HCT116 (cell line): ENCODE measurements around the gene WNT2. TPM values are rescaled to one million over a fixed set of nuclear protein-coding genes. Genes with fewer than 3 reads are reported as not detected.

Experiments
- ATAC-seq: fragments of 200-7000 bp; cut with Tn5 transposase; 2 replicates; pipeline ENCODE4 v1.9.1; 2020; ENCODE audit warnings: mild to moderate bottlenecking, moderate library complexity
- BruUV-seq: library from RNA; stranded (reverse); fragments of 400-500 nt; replicated peaks from 2 replicates; lab custom pipeline; 2021; lab: Mats Ljungman, UMichigan
- CTCF ChIA-PET: fragments of 300-600 bp; sonication (Branson Sonifier 250); formaldehyde crosslinking; loops from one replicate; lab custom pipeline; 2021; ENCODE audit warnings: antibody characterized with exemption; lab: Charles Lee
- POLR2A ChIA-PET: fragments of 300-600, 350-600 bp; sonication (Branson Sonifier 250); formaldehyde crosslinking; loops from one replicate; lab custom pipeline; 2021; ENCODE audit warnings: antibody characterized with exemption; lab: Charles Lee
- RAD21 ChIA-PET, 2 experiments: fragments of 300-600 bp; sonication (Branson Sonifier 250); formaldehyde crosslinking; loops; one replicate each; lab custom pipeline; 2023; ENCODE audit warnings: low total read pairs in 2 of 2; ENCODE audit not compliant: uncharacterized antibody in 2 of 2, unreplicated experiment in 2 of 2, low non-redundant PET in 1 of 2; lab: Charles Lee
- DNase-seq: peaks from one replicate; pipeline ENCODE4 v3.0.0-alpha.2; 2010; ENCODE audit warnings: low read depth, low spot score
- H2AFZ ChIP-seq: fragments of 200-600 bp; shearing (Covaris generic), sonication (generic); 2 replicates; pipeline ENCODE4 v1.6.1; 2017; ENCODE audit warnings: low read depth, mixed run types, mixed read lengths, antibody characterized with exemption, low read length; ENCODE audit not compliant: poor library complexity, severe bottlenecking
- H3K27ac ChIP-seq: 2 replicates; pipeline ENCODE4 v1.5.1; 2012; ENCODE audit warnings: low read depth, low read length
- H3K27me3 ChIP-seq: fragments of 200-600 bp; sonication (generic); 2 replicates; pipeline ENCODE4 v1.6.1; 2016; ENCODE audit warnings: mixed run types, low read length, mixed read lengths; ENCODE audit not compliant: insufficient read depth
- H3K36me3 ChIP-seq, 2 experiments: fragments of 200-500 bp in 1 of 2; fragments of 200-600 bp in 1 of 2; sonication (Bioruptor generic) in 1 of 2; sonication (generic) in 1 of 2; 2 replicates each; pipeline versions ENCODE4 v1.5.1 to v1.6.1; 2014 to 2016; ENCODE audit warnings: low read length in 2 of 2, inconsistent platforms in 1 of 2, mixed read lengths in 1 of 2, mixed run types in 1 of 2; ENCODE audit not compliant: insufficient read depth in 2 of 2, control insufficient read depth in 1 of 2
- H3K4me1 ChIP-seq, 2 experiments: fragments of 200-600 bp in 1 of 2; sonication (generic) in 1 of 2; 2 replicates each; pipeline versions ENCODE4 v1.5.1 to v1.6.1; 2012 to 2017; ENCODE audit warnings: low read length in 2 of 2, inconsistent platforms in 1 of 2, mild to moderate bottlenecking in 1 of 2, mixed read lengths in 1 of 2, mixed run types in 1 of 2, moderate library complexity in 1 of 2; ENCODE audit not compliant: insufficient read depth in 2 of 2, control insufficient read depth in 1 of 2
- H3K4me2 ChIP-seq: fragments of 200-600 bp; sonication (generic); 2 replicates; pipeline ENCODE4 v1.6.1; 2017; ENCODE audit warnings: mixed run types, low read length, mixed read lengths
- H3K4me3 ChIP-seq, 2 experiments: fragments of 200-600 bp in 1 of 2; sonication (generic) in 1 of 2; replicated peaks in 1 of 2; 2 replicates each; pipeline ENCODE4 v1.5.1; 2011 to 2016; ENCODE audit warnings: low read length in 2 of 2, control low read depth in 1 of 2, low read depth in 1 of 2, mild to moderate bottlenecking in 1 of 2, mixed read lengths in 1 of 2, mixed run types in 1 of 2
- H3K79me2 ChIP-seq: fragments of 200-600 bp; sonication (generic); 2 replicates; pipeline ENCODE4 v1.6.1; 2017; ENCODE audit warnings: mild to moderate bottlenecking, mixed run types, low read length, moderate library complexity, mixed read lengths; ENCODE audit not compliant: insufficient read depth
- H3K9ac ChIP-seq: fragments of 200-600 bp; sonication (generic); 2 replicates; pipeline ENCODE4 v1.6.1; 2016; ENCODE audit warnings: low read length, mixed read lengths
- H3K9me2 ChIP-seq: fragments of 200-600 bp; sonication (generic), shearing (Covaris generic); 2 replicates; pipeline ENCODE4 v1.6.1; 2017; ENCODE audit warnings: mixed run types, mild to moderate bottlenecking, moderate library complexity; ENCODE audit not compliant: insufficient read depth
- H3K9me3 ChIP-seq, 2 experiments: fragments of 200-500 bp in 1 of 2; fragments of 200-600 bp in 1 of 2; sonication (Bioruptor generic) in 1 of 2; sonication (generic) in 1 of 2; 2 replicates each; pipeline ENCODE4 v1.6.1; 2014 to 2017; ENCODE audit warnings: low read length in 2 of 2, mixed read lengths in 2 of 2, inconsistent platforms in 1 of 2, low read depth in 1 of 2, mild to moderate bottlenecking in 1 of 2, mixed run types in 1 of 2, moderate library complexity in 1 of 2; ENCODE audit not compliant: control insufficient read depth in 1 of 2, insufficient read depth in 1 of 2
- H4K20me1 ChIP-seq: fragments of 200-600 bp; sonication (generic), shearing (Covaris generic); 2 replicates; pipeline ENCODE4 v1.6.1; 2017; ENCODE audit warnings: mixed run types, mild to moderate bottlenecking, moderate library complexity; ENCODE audit not compliant: insufficient read depth
- CBX3 ChIP-seq: IDR thresholded peaks from 2 replicates; pipeline ENCODE4 v1.6.1; 2012; ENCODE audit warnings: low read depth
- CEBPB ChIP-seq: IDR thresholded peaks from 2 replicates; pipeline ENCODE4 v1.6.1; 2012; ENCODE audit warnings: low read depth
- EGR1 ChIP-seq: IDR thresholded peaks from 2 replicates; pipeline ENCODE4 v1.6.1; 2012; ENCODE audit warnings: low read depth
- ELF1 ChIP-seq: IDR thresholded peaks from 2 replicates; pipeline ENCODE4 v1.6.1; 2012; ENCODE audit warnings: low read depth, borderline replicate concordance
- EZH2 ChIP-seq: fragments of 200-600 bp; sonication (generic); IDR thresholded peaks from 2 replicates; pipeline ENCODE4 v1.6.1; 2017; ENCODE audit warnings: antibody characterized with exemption, mixed run types
- FOSL1 ChIP-seq: IDR thresholded peaks from 2 replicates; pipeline ENCODE4 v1.6.1; 2012; ENCODE audit warnings: low read depth
- JUND ChIP-seq: IDR thresholded peaks from 2 replicates; pipeline ENCODE4 v1.6.1; 2012
- POLR2A ChIP-seq: IDR thresholded peaks from 2 replicates; pipeline ENCODE4 v1.7.0; 2011; ENCODE audit warnings: borderline replicate concordance; ENCODE audit not compliant: insufficient read depth, insufficient read length; ENCODE audit errors: extremely low read depth
- POLR2AphosphoS5 ChIP-seq: IDR thresholded peaks from 2 replicates; pipeline ENCODE4 v1.6.1; 2011; ENCODE audit warnings: mild to moderate bottlenecking, low read depth, low read length, moderate library complexity
- RAD21 ChIP-seq: IDR thresholded peaks from 2 replicates; pipeline ENCODE4 v1.6.1; 2012; ENCODE audit warnings: low read depth, mild to moderate bottlenecking
- SIN3A ChIP-seq: IDR thresholded peaks from 2 replicates; pipeline ENCODE4 v1.6.1; 2012; ENCODE audit warnings: low read depth
- SP1 ChIP-seq: IDR thresholded peaks from 2 replicates; pipeline ENCODE4 v1.6.1; 2012; ENCODE audit warnings: low read depth
- SRF ChIP-seq: IDR thresholded peaks from 2 replicates; pipeline ENCODE4 v1.6.1; 2012; ENCODE audit warnings: low read depth
- TCF7L2 ChIP-seq: IDR thresholded peaks from 2 replicates; pipeline ENCODE4 v1.7.0; 2011; ENCODE audit warnings: borderline replicate concordance, inconsistent platforms; ENCODE audit not compliant: insufficient read depth, insufficient read length; ENCODE audit errors: extremely low read depth
- YY1 ChIP-seq: IDR thresholded peaks from 2 replicates; pipeline ENCODE4 v1.6.1; 2011; ENCODE audit warnings: low read length, low read depth, moderate library complexity, mild to moderate bottlenecking; ENCODE audit not compliant: insufficient replicate concordance; ENCODE audit errors: extremely low read depth
- ZFX ChIP-seq: fragments of 450-650 bp; IDR thresholded peaks from 2 replicates; pipeline ENCODE4 v1.6.1; 2017
- ZNF274 ChIP-seq: fragments of 200-500 bp; sonication (Bioruptor generic); IDR thresholded peaks from 2 replicates; pipeline ENCODE4 v1.6.1; 2014; ENCODE audit warnings: mild to moderate bottlenecking, low read depth, low read length, inconsistent platforms
- intact Hi-C: fragments of 100-400 bp; cut with micrococcal nuclease; formaldehyde crosslinking; loops from 2 replicates; pipeline ENCODE4 v1.10.0; 2022
- total RNA-seq: library from RNA; stranded (reverse); gene quantifications from one replicate; pipeline ENCODE4 v1.2.1, GENCODE V29; 2021; ENCODE audit not compliant: unreplicated experiment
- TF ChIP-seq, protein P1 (sequence below): IDR thresholded peaks from 2 replicates; pipeline ENCODE4 v1.6.1; 2011; ENCODE audit warnings: mild to moderate bottlenecking, low read length, moderate library complexity; ENCODE audit not compliant: insufficient replicate concordance; ENCODE audit errors: extremely low read depth
- TF ChIP-seq, protein P2 (sequence below): IDR thresholded peaks from 2 replicates; pipeline ENCODE4 v1.6.1; 2012
- TF ChIP-seq, protein P3 (sequence below): IDR thresholded peaks from 2 replicates; pipeline ENCODE4 v1.6.1; 2012; ENCODE audit warnings: low read depth

WNT2 gene
- total RNA-seq, 1 experiment from 2014 or later: 0.12 TPM

DNA sequence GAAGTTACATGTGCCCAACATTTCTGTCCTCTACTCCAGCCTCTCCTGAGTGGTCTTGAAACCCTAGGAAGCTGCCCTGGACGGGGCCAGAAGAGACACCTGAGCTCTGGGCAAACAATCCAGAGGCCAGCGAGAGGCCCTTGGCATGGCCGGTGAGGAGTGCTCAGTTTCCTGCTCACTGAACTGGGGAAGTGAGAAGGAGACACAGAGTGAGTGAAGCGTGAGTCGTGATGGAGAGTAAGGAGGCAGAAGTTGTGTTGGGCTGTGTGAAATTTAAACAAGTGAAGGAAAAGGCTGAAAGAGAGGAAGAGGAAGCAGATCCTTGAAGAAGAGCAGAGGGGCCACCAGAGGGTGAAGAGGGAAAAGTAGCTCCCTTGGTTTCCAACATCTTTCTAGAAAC, 73.2 kb downstream of the WNT2 start:
- ATAC-seq: no peak
- Histone ChIP-seq H3K4me2 (no peak overlapping the region), H2AFZ (no peak overlapping the region), H3K9ac (no peak overlapping the region), H3K79me2 (no peaks in the 10 kb centered on the region), H3K4me3 (no peak overlapping the region), H3K9me2 (no peaks in the 10 kb centered on the region), H3K36me3 (no peaks in the 10 kb centered on the region), H4K20me1 (no peaks in the 10 kb centered on the region), H3K27ac (no peak overlapping the region), H3K9me3 (no peaks in the 10 kb centered on the region), H3K4me1 (no peaks in the 10 kb centered on the region), H3K27me3 (0 out of 2 replicates have a peak, but pooled peaks cover 3% of the 10 kb centered on the region)
- BruUV-seq: no TSS peak
- ChIA-PET POLR2A (no interaction called here), RAD21 (no interaction called here), CTCF (no interaction called here)
- no peak for DNase-seq
- intact Hi-C loops: no loop called here
- no peak for TF ChIP-seq SRF
- TF ChIP-seq, protein P1, sequence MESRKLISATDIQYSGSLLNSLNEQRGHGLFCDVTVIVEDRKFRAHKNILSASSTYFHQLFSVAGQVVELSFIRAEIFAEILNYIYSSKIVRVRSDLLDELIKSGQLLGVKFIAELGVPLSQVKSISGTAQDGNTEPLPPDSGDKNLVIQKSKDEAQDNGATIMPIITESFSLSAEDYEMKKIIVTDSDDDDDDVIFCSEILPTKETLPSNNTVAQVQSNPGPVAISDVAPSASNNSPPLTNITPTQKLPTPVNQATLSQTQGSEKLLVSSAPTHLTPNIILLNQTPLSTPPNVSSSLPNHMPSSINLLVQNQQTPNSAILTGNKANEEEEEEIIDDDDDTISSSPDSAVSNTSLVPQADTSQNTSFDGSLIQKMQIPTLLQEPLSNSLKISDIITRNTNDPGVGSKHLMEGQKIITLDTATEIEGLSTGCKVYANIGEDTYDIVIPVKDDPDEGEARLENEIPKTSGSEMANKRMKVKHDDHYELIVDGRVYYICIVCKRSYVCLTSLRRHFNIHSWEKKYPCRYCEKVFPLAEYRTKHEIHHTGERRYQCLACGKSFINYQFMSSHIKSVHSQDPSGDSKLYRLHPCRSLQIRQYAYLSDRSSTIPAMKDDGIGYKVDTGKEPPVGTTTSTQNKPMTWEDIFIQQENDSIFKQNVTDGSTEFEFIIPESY: no peak
- TF ChIP-seq CEBPB: no peak
- no peak for TF ChIP-seq EGR1
- TF ChIP-seq, protein P2, sequence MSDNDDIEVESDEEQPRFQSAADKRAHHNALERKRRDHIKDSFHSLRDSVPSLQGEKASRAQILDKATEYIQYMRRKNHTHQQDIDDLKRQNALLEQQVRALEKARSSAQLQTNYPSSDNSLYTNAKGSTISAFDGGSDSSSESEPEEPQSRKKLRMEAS: no peak
- no peak for TF ChIP-seq ZFX
- no peak for TF ChIP-seq ZNF274
- TF ChIP-seq SP1: no peak
- TF ChIP-seq ELF1: no peak
- no peak for TF ChIP-seq EZH2
- TF ChIP-seq FOSL1: no peak
- TF ChIP-seq JUND: no peak
- no peak for TF ChIP-seq YY1
- TF ChIP-seq, protein P3, sequence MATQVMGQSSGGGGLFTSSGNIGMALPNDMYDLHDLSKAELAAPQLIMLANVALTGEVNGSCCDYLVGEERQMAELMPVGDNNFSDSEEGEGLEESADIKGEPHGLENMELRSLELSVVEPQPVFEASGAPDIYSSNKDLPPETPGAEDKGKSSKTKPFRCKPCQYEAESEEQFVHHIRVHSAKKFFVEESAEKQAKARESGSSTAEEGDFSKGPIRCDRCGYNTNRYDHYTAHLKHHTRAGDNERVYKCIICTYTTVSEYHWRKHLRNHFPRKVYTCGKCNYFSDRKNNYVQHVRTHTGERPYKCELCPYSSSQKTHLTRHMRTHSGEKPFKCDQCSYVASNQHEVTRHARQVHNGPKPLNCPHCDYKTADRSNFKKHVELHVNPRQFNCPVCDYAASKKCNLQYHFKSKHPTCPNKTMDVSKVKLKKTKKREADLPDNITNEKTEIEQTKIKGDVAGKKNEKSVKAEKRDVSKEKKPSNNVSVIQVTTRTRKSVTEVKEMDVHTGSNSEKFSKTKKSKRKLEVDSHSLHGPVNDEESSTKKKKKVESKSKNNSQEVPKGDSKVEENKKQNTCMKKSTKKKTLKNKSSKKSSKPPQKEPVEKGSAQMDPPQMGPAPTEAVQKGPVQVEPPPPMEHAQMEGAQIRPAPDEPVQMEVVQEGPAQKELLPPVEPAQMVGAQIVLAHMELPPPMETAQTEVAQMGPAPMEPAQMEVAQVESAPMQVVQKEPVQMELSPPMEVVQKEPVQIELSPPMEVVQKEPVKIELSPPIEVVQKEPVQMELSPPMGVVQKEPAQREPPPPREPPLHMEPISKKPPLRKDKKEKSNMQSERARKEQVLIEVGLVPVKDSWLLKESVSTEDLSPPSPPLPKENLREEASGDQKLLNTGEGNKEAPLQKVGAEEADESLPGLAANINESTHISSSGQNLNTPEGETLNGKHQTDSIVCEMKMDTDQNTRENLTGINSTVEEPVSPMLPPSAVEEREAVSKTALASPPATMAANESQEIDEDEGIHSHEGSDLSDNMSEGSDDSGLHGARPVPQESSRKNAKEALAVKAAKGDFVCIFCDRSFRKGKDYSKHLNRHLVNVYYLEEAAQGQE: no peak
- no peak for TF ChIP-seq POLR2A
- TF ChIP-seq POLR2AphosphoS5: no peak
- no peak for TF ChIP-seq SIN3A
- no peak for TF ChIP-seq TCF7L2
- TF ChIP-seq CBX3: no peak
- no peak for TF ChIP-seq RAD21
